SK-N-SH treated with all-trans-retinoic acid at 6 μM for 48 hours (cell line): Measurements from ENCODE around the gene DOCK2.

Experiments
- ARNTL ChIP-seq: fragments of 450-650 bp; formaldehyde crosslinking; IDR thresholded peaks from 2 replicates; pipeline ENCODE4 v1.5.0; 2020; ENCODE audit warnings: low read depth, mild to moderate bottlenecking, moderate library complexity, borderline replicate concordance
- CREB5 ChIP-seq: fragments of 250-450 bp; sonication (Bioruptor Pico); IDR thresholded peaks from 2 replicates; pipeline ENCODE4 v1.5.1; 2020; ENCODE audit warnings: low read depth, mild to moderate bottlenecking, moderate library complexity
- ESRRG ChIP-seq: fragments of 250-450 bp; sonication (Bioruptor Pico); IDR thresholded peaks from 2 replicates; pipeline ENCODE4 v1.6.1; 2021; ENCODE audit warnings: mild to moderate bottlenecking
- ISL1 ChIP-seq: fragments of 250-450 bp; sonication (Bioruptor Pico); IDR thresholded peaks from 2 replicates; pipeline ENCODE4 v2.1.2; 2022; ENCODE audit warnings: mild to moderate bottlenecking, moderate library complexity
- PPARA ChIP-seq: fragments of 250-450 bp; sonication (Bioruptor Pico); IDR thresholded peaks from 2 replicates; pipeline ENCODE4 v1.5.0; 2020; ENCODE audit warnings: mild to moderate bottlenecking, borderline replicate concordance
- ZC3H10 ChIP-seq: fragments of 250-450 bp; sonication (Bioruptor Pico); IDR thresholded peaks from 2 replicates; pipeline ENCODE4 v1.5.1; 2021; ENCODE audit warnings: mild to moderate bottlenecking, moderate library complexity
- ZFP3 ChIP-seq: fragments of 250-450 bp; sonication (Bioruptor Pico); IDR thresholded peaks from 2 replicates; pipeline ENCODE4 v1.5.0; 2020; ENCODE audit warnings: mild to moderate bottlenecking, moderate library complexity
- ZNF565 ChIP-seq: fragments of 450-650 bp; formaldehyde crosslinking; conservative IDR thresholded peaks from 2 replicates; pipeline ENCODE4 v1.5.0; 2020; ENCODE audit warnings: low read depth, mild to moderate bottlenecking, moderate library complexity
- ZNF70 ChIP-seq: fragments of 450-650 bp; formaldehyde crosslinking; IDR thresholded peaks from 2 replicates; pipeline ENCODE4 v1.5.0; 2020; ENCODE audit warnings: mild to moderate bottlenecking, moderate library complexity
- ZNF8 ChIP-seq: fragments of 450-650 bp; formaldehyde crosslinking; IDR thresholded peaks from 2 replicates; pipeline ENCODE4 v1.5.0; 2020; ENCODE audit warnings: mild to moderate bottlenecking, moderate library complexity
- TF ChIP-seq, protein P1 (sequence below): fragments of 250-450 bp; sonication (Bioruptor Pico); IDR thresholded peaks from 2 replicates; pipeline ENCODE4 v1.8.0; 2020; ENCODE audit warnings: mild to moderate bottlenecking, moderate library complexity, borderline replicate concordance

GRCh38 chr5:169651526-169651925, 14.5 kb downstream of the DOCK2 start:
- TF ChIP-seq ZNF565 (no peak), ZNF8 (no peak), ZC3H10 (no peak), ARNTL (CRISPR knock-in tag) (no peak), CREB5 (CRISPR knock-in tag) (no peak), ZNF70 (CRISPR knock-in tag) (no peak), ISL1 (no peak), ZFP3 (no peak), ESRRG (CRISPR knock-in tag) (no peak), PPARA (CRISPR knock-in tag) (no peak)
- TF ChIP-seq, protein P1, sequence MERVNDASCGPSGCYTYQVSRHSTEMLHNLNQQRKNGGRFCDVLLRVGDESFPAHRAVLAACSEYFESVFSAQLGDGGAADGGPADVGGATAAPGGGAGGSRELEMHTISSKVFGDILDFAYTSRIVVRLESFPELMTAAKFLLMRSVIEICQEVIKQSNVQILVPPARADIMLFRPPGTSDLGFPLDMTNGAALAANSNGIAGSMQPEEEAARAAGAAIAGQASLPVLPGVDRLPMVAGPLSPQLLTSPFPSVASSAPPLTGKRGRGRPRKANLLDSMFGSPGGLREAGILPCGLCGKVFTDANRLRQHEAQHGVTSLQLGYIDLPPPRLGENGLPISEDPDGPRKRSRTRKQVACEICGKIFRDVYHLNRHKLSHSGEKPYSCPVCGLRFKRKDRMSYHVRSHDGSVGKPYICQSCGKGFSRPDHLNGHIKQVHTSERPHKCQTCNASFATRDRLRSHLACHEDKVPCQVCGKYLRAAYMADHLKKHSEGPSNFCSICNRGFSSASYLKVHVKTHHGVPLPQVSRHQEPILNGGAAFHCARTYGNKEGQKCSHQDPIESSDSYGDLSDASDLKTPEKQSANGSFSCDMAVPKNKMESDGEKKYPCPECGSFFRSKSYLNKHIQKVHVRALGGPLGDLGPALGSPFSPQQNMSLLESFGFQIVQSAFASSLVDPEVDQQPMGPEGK, result no peak
